GM18517 (cell line): ENCODE data around the gene PPP3CA.

Experiments
- ATAC-seq: cut with Tn5 transposase; IDR thresholded peaks from one replicate; pipeline ENCODE4 v1.9.1; 2021; ENCODE audit warnings: mild to moderate bottlenecking, moderate library complexity; ENCODE audit not compliant: unreplicated experiment

PPP3CA gene

GRCh38 chr4:101332424-101332823, 14.9 kb downstream of the PPP3CA start:
- no peak for ATAC-seq

GRCh38 chr4:101331017-101331416, 16.3 kb downstream of the PPP3CA start:
- ATAC-seq, result no peak

GRCh38 chr4:101329592-101329991, 17.7 kb downstream of the PPP3CA start:
- ATAC-seq, result no peak

GRCh38 chr4:101328063-101328602, 19.2 kb downstream of the PPP3CA start:
- ATAC-seq, result peak; percentile 89

- no peak for ATAC-seq
These were observed 20.8 kb downstream of the PPP3CA start for GRCh38 chr4:101326576-101326975.

GRCh38 chr4:101322743-101323142, 24.6 kb downstream of the PPP3CA start:
- no peak for ATAC-seq

- ATAC-seq, result no peak
These were observed 25.8 kb downstream of the PPP3CA start for GRCh38 chr4:101321481-101322042.

GRCh38 chr4:101315786-101316185, 31.5 kb downstream of the PPP3CA start:
- ATAC-seq, result no peak

- ATAC-seq, result no peak
These were observed 32.3 kb downstream of the PPP3CA start for GRCh38 chr4:101315041-101315440.

GRCh38 chr4:101309925-101310324, 37.4 kb downstream of the PPP3CA start:
- no peak for ATAC-seq

- ATAC-seq, result no peak
These were observed 39.4 kb downstream of the PPP3CA start for GRCh38 chr4:101307899-101308298.

GRCh38 chr4:101306764-101307615, 40.3 kb downstream of the PPP3CA start:
- ATAC-seq, result peak; percentile 2

GRCh38 chr4:101306225-101306624, 41.1 kb downstream of the PPP3CA start:
- ATAC-seq, result peak; percentile 87

GRCh38 chr4:101304916-101305315, 42.4 kb downstream of the PPP3CA start:
- ATAC-seq, result no peak

- no peak for ATAC-seq
These were observed 47.3 kb downstream of the PPP3CA start for GRCh38 chr4:101299899-101300540.

GRCh38 chr4:101299021-101299420, 48.3 kb downstream of the PPP3CA start:
- no peak for ATAC-seq

GRCh38 chr4:101295691-101296090, 51.6 kb downstream of the PPP3CA start:
- no peak for ATAC-seq

- ATAC-seq, result no peak
These were observed 52.7 kb downstream of the PPP3CA start for GRCh38 chr4:101294597-101294996.

- no peak for ATAC-seq
These were observed 54.4 kb downstream of the PPP3CA start for GRCh38 chr4:101292901-101293300.

GRCh38 chr4:101292214-101292613, 55.1 kb downstream of the PPP3CA start:
- no peak for ATAC-seq

GRCh38 chr4:101291198-101291597, 56.1 kb downstream of the PPP3CA start:
- ATAC-seq, result no peak

- no peak for ATAC-seq
These were observed 56.7 kb downstream of the PPP3CA start for GRCh38 chr4:101290654-101291053.
